Adrenal gland (tissue), 5 donors: ENCODE data around the gene NDUFB2.

ENCODE experiments used
- CTCF ChIP-seq, 6 experiments: fragments of 450-650 bp in 4 of 6; fragments of 200-600 bp in 2 of 6; sonication (generic) in 1 of 6; IDR thresholded peaks; 1 replicate in 5 of 6; 2 replicates in 1 of 6; pipeline versions ENCODE4 v1.5.1 to v1.8.0; 2016 to 2021; ENCODE audit warnings: antibody characterized with exemption in 6 of 6, mild to moderate bottlenecking in 2 of 6, moderate library complexity in 1 of 6
- POLR2A ChIP-seq, 2 donors: fragments of 450-650 bp; IDR thresholded peaks; one replicate each; pipeline ENCODE4 v1.6.1; 2017; ENCODE audit warnings: antibody characterized with exemption in 2 of 2, mild to moderate bottlenecking in 2 of 2, moderate library complexity in 1 of 2
- donor health status: DM: no; HTN: no; CAD: no.

- TF ChIP-seq CTCF (IDR thresholded peaks at IDR 0.05) (no peak), POLR2A (IDR thresholded peaks at IDR 0.05) (no peak)
Observed at GRCh38 chr7:140698477-140698876, 2.0 kb downstream of the NDUFB2 start.
